Adipose tissue (tissue), 3 donors: Measurements from ENCODE around the gene PTPRN2. TPM values are rescaled to one million over a fixed set of nuclear protein-coding genes. Genes with fewer than 3 reads are reported as not detected.
"Not testable (repeated sequence)": the region's sequence is repeated elsewhere in the genome, so short reads cannot be mapped to it uniquely, and the experiment has no call there.

Experiments used
- H3K27ac ChIP-seq: one replicate; pipeline ENCODE4 v1.5.1; 2013; ENCODE audit warnings: low read depth, low read length
- WGBS, 3 donors: extraction: QIAGEN DNeasy Blood & Tissue Kit; methylation state at CpG; one replicate each; pipeline ENCODE4 v1.1.7; 2013; 5-methylcytosine and 5-hydroxymethylcytosine counted together
- polyA plus RNA-seq, 3 donors: library from polyadenylated mRNA; stranded (reverse); fragments of 200-250 nt; gene quantifications; one replicate each; pipeline ENCODE4 v1.2.3, GENCODE V29; 2013
- donor health status: healthy with polysubstance abuse.
- donor health status: Bipolar disorder and iron deficiency.
- donor health status: healthy.

Gene PTPRN2
- polyA plus RNA-seq, 3 donors, result 3.7 to 8.0 (median 7.3) TPM

- H3K27ac ChIP-seq, result no peak overlapping the region
- 84 to 92% (median 90%) methylated on average over 24 of the region's 24 CpGs for WGBS, 3 donors
Measured at GRCh38 chr7:157740251-157740798, 847.3 kb downstream of the PTPRN2 start.

- WGBS, 3 donors, result 78 to 88% (median 87%) methylated on average over 6 of the region's 6 CpGs
- H3K27ac ChIP-seq, result no peak overlapping the region
Measured at GRCh38 chr7:157739650-157740049, 848.0 kb downstream of the PTPRN2 start.

GRCh38 chr7:157739031-157739430 is 848.6 kb downstream of the PTPRN2 start:
- WGBS, 3 donors, result 67 to 85% (median 78%) methylated on average over 8 of the region's 8 CpGs
- no peak overlapping the region for H3K27ac ChIP-seq

DNA sequence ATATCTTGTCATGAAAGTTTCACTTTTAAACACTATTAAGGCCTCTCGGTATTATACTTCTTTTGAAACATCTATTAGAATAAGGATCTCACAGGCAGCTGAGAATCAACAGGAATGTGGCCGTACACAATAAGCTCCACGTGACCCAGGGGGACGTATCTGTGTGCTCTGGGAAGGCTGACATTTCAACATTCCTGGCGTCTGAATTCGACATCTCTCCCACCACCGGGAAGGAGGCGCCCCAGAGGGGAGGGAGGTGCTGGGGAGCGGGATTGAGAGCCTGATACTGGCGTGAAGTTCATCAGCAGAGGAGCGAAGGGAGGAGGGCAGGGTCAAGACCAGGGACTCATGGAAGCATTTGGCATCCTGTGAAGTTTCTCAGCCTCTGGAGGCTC is 849.6 kb downstream of the PTPRN2 start:
- H3K27ac ChIP-seq, result no peak overlapping the region
- WGBS, 3 donors, result 14 to 50% (median 20%) methylated on average over 11 of the region's 11 CpGs

DNA sequence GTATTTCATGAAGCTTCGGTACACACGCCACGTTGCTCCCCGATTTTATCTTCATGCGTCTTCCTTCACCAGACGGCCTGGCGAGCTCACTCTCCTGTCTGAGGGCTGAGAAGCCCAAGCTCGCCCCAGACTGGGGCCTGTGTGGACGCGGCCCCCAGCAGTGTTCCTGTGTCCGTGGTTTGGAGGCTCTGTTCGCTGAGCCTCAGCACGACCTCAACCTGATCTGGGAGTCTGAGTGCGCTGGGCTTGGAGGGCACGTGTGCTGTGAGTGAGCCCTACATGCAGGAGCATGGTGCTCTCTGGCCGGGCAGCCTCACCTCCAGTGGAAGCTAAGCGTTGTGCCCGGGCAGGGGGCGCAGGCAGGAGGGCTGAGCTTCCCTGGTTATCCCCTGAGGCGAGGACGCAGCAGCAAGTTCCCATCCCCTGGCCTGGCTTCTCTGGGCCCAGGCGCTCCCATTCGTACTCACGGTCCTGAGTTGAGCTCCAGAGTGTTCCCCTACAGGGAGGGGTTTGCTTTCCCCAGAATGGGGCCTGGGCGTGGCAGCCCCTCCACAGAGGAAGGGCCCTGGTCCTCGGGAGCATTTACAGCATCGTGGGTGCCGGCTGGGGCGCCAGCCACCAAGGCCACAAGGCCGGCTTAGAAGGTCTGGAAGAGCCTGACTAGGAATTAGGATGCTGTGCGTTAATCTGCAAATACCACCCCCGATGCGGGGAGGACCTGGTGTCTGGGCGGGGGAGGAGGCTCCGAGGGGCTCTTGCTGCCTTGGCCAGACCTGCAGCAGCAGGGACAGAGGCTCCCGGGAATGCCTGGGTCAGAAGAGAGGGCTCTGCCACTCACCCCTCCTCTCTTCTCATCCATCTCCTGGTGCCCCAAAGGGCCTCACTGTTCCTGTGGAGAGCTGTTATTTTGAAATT is 850.2 kb downstream of the PTPRN2 start:
- H3K27ac ChIP-seq, result no peak overlapping the region
- WGBS, 3 donors, result 80 to 83% (median 82%) methylated on average over 36 of the region's 36 CpGs

DNA sequence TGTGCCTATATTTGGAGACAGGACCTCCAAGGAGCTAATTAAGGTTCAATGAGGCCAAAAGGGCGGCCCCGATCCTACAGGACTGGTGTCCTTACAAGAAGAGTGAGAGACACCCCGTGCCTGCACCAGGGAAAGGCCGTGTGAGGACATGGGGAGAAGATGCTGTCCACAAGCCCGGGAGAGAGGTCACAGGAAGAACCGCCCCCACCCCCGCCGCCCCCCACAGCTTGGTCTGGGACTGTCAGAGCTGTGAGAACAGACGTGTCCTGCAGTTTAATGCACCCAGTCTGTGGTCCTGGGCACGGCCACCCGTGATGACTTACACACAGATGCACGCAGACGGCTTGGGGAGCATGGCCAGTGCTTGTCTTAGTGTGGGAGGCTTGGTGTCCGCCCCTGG is 851.3 kb downstream of the PTPRN2 start:
- H3K27ac ChIP-seq, result no peak overlapping the region
- WGBS, 3 donors, result 87 to 94% (median 92%) methylated on average over 14 of the region's 14 CpGs

DNA sequence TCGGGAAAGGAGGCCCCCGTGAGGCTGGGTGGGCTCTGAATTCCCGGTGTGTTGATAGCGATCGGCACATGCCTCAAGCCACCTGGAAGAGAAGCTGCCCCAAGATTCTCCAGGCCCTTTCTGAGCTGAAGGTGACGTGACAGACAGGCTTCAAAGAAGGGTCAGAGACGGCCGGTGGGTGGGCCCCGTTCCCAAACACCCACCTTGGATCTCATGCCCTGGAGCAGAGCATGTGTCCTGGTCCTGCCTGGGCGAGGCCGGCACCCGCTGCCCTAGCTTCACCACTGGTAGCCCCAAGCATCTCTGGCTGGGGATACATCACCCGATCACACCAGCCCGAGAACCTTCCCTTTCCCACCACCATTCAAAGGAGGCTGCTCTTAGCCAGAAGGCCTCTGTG is 851.8 kb downstream of the PTPRN2 start:
- WGBS, 3 donors, result 88 to 95% (median 92%) methylated on average over 14 of the region's 14 CpGs
- no peak overlapping the region for H3K27ac ChIP-seq

DNA sequence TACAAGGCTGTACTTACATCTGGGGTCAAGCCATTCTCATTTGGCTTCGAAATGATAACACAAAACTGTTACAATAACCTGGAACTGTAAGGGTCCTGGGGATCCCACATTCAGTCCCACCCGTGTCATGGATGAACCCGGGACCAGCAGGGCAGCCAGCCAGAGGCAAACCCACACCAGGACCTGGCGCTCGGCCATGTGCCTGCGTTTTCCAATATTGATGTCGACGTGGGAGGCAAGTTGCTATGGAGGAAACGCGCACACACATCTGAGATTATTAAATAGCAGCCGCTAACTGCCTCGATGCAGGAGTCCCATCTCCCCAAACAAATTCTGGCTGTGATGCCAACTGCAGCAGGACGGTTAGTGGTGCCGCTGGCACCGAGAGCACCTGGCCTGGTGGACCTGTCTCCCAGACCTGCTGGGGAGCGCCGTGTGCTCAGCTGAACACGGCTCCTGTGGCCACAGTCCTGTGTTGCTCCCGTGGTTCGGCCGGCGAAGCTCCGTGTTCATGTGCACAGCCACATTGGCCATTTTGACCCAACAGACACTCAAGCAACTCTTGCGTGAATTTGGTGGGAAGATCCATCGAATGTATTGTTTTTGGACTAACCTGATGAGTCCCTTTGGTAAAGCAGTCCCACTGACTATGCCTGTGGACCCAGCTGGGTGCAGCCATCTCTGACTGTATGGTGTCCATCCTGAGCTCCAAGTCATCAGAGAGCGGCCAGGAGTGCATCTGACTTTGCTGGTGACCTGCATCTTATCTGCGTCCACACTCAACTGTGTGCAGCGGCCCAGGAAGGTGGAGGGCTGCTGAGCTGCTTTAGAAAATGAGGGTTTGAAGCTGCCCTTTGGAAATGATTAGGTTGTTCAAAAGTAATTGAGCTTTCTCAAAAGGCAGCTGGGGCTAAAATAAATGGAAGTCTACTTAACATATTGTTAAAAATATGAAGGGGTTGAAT is 852.7 kb downstream of the PTPRN2 start:
- WGBS, 3 donors, result 82 to 88% (median 84%) methylated on average over 28 of the region's 28 CpGs
- no peak overlapping the region for H3K27ac ChIP-seq

GRCh38 chr7:157733760-157734395 is 853.7 kb downstream of the PTPRN2 start:
- WGBS, 3 donors, result 81 to 95% (median 87%) methylated on average over 10 to 33 of the region's 33 CpGs
- not testable (repeated sequence) for H3K27ac ChIP-seq

GRCh38 chr7:157731126-157731525 is 856.5 kb downstream of the PTPRN2 start:
- WGBS, 3 donors, result 69 to 72% (median 71%) methylated on average over 12 to 13 of the region's 13 CpGs
- no peak overlapping the region for H3K27ac ChIP-seq

DNA sequence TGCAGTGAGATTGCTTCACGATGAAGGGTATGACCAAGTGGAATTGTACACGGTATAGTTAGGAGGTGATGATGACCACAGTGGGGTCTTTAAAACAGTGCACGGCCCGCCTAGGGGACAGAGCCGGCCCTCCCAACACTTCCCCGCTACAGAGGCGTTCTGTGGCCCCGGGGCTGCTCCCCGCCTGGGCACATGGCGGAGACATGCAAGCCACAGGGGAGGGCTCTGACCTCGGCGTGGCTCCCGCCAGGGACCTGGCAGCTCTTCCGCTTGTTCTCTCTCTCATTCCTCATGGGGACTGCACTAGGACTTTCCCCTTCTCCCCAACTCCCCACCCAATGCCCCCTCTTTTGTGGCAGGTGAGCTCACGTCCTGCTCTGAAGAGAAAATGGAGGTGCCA is 857.0 kb downstream of the PTPRN2 start:
- WGBS, 3 donors, result 70 to 75% (median 71%) methylated on average over 15 of the region's 15 CpGs
- no peak overlapping the region for H3K27ac ChIP-seq

DNA sequence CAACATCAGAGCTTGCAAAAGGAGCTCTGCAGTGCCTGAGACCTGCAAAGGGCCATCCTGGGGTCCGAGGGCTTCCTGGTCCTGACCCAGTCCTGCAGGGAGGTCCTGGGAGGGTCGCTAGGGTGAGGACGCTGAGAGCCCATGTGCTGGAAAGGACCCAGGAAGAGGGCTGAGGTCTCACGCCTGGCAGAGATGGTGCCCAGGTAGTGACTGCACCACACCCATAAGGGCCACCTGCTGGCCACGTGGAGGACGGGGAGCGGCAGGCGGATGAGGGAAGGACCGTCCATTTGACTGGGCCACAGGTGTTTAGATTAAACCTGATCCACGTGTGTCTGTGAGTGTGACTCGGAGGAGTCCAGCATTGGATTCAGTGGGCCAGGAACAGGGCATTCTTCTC is 858.1 kb downstream of the PTPRN2 start:
- H3K27ac ChIP-seq, result no peak overlapping the region
- 73 to 81% (median 75%) methylated on average over 11 of the region's 11 CpGs for WGBS, 3 donors

GRCh38 chr7:157727964-157728615 is 859.5 kb downstream of the PTPRN2 start:
- no peak overlapping the region for H3K27ac ChIP-seq
- WGBS, 3 donors, result 84 to 89% (median 86%) methylated on average over 15 to 21 of the region's 21 CpGs

GRCh38 chr7:157726764-157727163 is 860.9 kb downstream of the PTPRN2 start:
- H3K27ac ChIP-seq, result no peak overlapping the region
- WGBS, 3 donors, result 89% methylated on average over 9 of the region's 9 CpGs

DNA sequence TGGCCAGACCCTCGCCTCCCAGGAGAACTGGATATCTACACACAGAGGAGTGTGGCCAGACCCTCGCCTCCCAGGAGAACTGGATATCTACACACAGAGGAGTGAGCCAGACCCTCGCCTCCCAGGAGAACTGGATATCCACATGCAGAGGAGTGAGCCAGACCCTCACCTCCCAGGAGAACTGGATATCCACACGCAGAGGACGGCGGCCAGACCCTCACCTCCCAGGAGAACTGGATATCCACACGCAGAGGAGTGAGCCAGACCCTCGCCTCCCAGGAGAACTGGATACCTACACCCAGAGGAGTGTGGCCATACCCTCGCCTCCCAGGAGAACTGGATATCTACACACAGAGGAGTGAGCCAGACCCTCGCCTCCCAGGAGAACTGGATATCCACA is 862.3 kb downstream of the PTPRN2 start:
- 72 to 81% (median 77%) methylated on average over 8 to 10 of the region's 10 CpGs for WGBS, 3 donors
- not testable (repeated sequence) for H3K27ac ChIP-seq

- H3K27ac ChIP-seq, result no peak overlapping the region
- WGBS, 3 donors, result 75 to 79% (median 78%) methylated on average over 9 to 10 of the region's 10 CpGs
Measured at GRCh38 chr7:157723205-157723604, 864.4 kb downstream of the PTPRN2 start.

- 83 to 90% (median 86%) methylated on average over 31 to 32 of the region's 32 CpGs for WGBS, 3 donors
- no peak overlapping the region for H3K27ac ChIP-seq
Measured at GRCh38 chr7:157722137-157723060, 865.2 kb downstream of the PTPRN2 start.
